Measurements from ENCODE around the gene USP2. TPM values are rescaled to one million over a fixed set of nuclear protein-coding genes. Genes with fewer than 3 reads are reported as not detected.

USP2 gene
- total RNA-seq, 2 experiments from 2014 or later: 0.61 to 0.96 TPM

GRCh38 chr11:119368121-119369034 lies 13.1 kb downstream of the USP2 start:
- H3K9me3 Mint-ChIP-seq: no peaks in the 10 kb centered on the region
- ChIA-PET POLR2A (interaction anchor here (0.7 kb wide), 1 partner anchor 45 kb away, joined by 3 read pairs; no protein-coding TSS in a partner anchor), CTCF (interaction anchor here (1.0 to 6.4 kb wide), 6 partner anchors 8 to 46 kb away, joined by 3 to 55 read pairs (median 4); partner anchors contain the start of gene USP2)
- intact Hi-C loops (cut with micrococcal nuclease): no loop called here
- TF ChIP-seq CTCF (IDR thresholded peaks at IDR 0.05): no peak
- ATAC-seq (no peak), DNase-seq (no peak)
- peaks cover 37% of the 10 kb centered on the region for H3K27me3 Mint-ChIP-seq
- no peaks in the 10 kb centered on the region for H3K36me3 Mint-ChIP-seq (ENCODE audit: low read depth)
- H3K4me1 Mint-ChIP-seq (ENCODE audit: low read depth): peaks cover 6% of the 10 kb centered on the region
- H3K4me3 Mint-ChIP-seq: no peak overlapping the region
- no peak overlapping the region for H3K27ac Mint-ChIP-seq

GRCh38 chr11:119367661-119368120 lies 13.8 kb downstream of the USP2 start:
- Mint-ChIP-seq H3K4me1 (ENCODE audit: low read depth) (peaks cover 6% of the 10 kb centered on the region), H3K4me3 (no peak overlapping the region), H3K27ac (no peak overlapping the region), H3K27me3 (peaks cover 41% of the 10 kb centered on the region), H3K9me3 (no peaks in the 10 kb centered on the region), H3K36me3 (ENCODE audit: low read depth) (no peaks in the 10 kb centered on the region)
- no peak for TF ChIP-seq CTCF (IDR thresholded peaks at IDR 0.05)
- CTCF ChIA-PET: interaction anchor here (1.0 to 6.4 kb wide), 4 partner anchors 11 to 45 kb away, joined by 3 to 55 read pairs (median 4); no protein-coding TSS in a partner anchor
- ATAC-seq: no peak
- POLR2A ChIA-PET: interaction anchor here (0.7 kb wide), 1 partner anchor 44 kb away, joined by 3 read pairs; no protein-coding TSS in a partner anchor
- intact Hi-C loops (cut with micrococcal nuclease): no loop called here
- DNase-seq: no peak

- Mint-ChIP-seq H3K4me1 (ENCODE audit: low read depth) (peaks cover 6% of the 10 kb centered on the region), H3K36me3 (ENCODE audit: low read depth) (no peaks in the 10 kb centered on the region), H3K27ac (no peak overlapping the region), H3K4me3 (no peak overlapping the region), H3K9me3 (no peaks in the 10 kb centered on the region), H3K27me3 (peaks cover 48% of the 10 kb centered on the region)
- CTCF ChIA-PET: interaction anchor here (1.1 to 6.4 kb wide), 3 partner anchors 10 to 27 kb away, joined by 3 to 55 read pairs (median 6); no protein-coding TSS in a partner anchor
- no peak for DNase-seq
- intact Hi-C loops (cut with micrococcal nuclease): no loop called here
- no peak for TF ChIP-seq CTCF (IDR thresholded peaks at IDR 0.05)
- POLR2A ChIA-PET: no interaction called here
- ATAC-seq: no peak
Observed at GRCh38 chr11:119366690-119367620, 14.5 kb downstream of the USP2 start.

- CTCF ChIA-PET: interaction anchor here (1.1 to 2.0 kb wide), 6 partner anchors 9 to 110 kb away, joined by 3 to 11 read pairs (median 7); partner anchors contain the start of gene USP2
- H3K27ac Mint-ChIP-seq: no peak overlapping the region
- H3K27me3 Mint-ChIP-seq: peaks cover 50% of the 10 kb centered on the region
- no peak for DNase-seq
- intact Hi-C loops (cut with micrococcal nuclease): no loop called here
- H3K4me1 Mint-ChIP-seq (ENCODE audit: low read depth): peaks cover 8% of the 10 kb centered on the region
- no peaks in the 10 kb centered on the region for H3K9me3 Mint-ChIP-seq
- ATAC-seq: no peak
- H3K36me3 Mint-ChIP-seq (ENCODE audit: low read depth): no peaks in the 10 kb centered on the region
- POLR2A ChIA-PET: interaction anchor here (1.0 to 1.2 kb wide), 2 partner anchors 9 to 16 kb away, joined by 3 read pairs; partner anchors contain the start of gene USP2
- H3K4me3 Mint-ChIP-seq: no peak overlapping the region
- no peak for TF ChIP-seq CTCF (IDR thresholded peaks at IDR 0.05)
Observed at GRCh38 chr11:119365071-119365591, 16.4 kb downstream of the USP2 start.
